LNCaP clone FGC (cell line): ENCODE results near the gene RUNX1.
A peak's percentile ranks its signal among the peaks of the same experiment; 100 is the strongest.

Experiments
- DNase-seq: peaks from one replicate; pipeline ENCODE4 v3.0.0-alpha.2; 2011; ENCODE audit warnings: low read depth
- H3K4me3 ChIP-seq: 2 replicates; pipeline ENCODE4 v1.5.1; 2011; ENCODE audit warnings: mild to moderate bottlenecking, low read depth, low read length, control low read depth
- TF ChIP-seq, protein P1 (sequence below): IDR thresholded peaks from 2 replicates; pipeline ENCODE4 v1.5.1; 2012; ENCODE audit warnings: mild to moderate bottlenecking; ENCODE audit not compliant: control insufficient read depth, insufficient read depth; ENCODE audit errors: extremely low read depth

Gene RUNX1

GRCh38 chr21:35052801-35053200, 3.7 kb upstream of the RUNX1 start:
- TF ChIP-seq, protein P1, sequence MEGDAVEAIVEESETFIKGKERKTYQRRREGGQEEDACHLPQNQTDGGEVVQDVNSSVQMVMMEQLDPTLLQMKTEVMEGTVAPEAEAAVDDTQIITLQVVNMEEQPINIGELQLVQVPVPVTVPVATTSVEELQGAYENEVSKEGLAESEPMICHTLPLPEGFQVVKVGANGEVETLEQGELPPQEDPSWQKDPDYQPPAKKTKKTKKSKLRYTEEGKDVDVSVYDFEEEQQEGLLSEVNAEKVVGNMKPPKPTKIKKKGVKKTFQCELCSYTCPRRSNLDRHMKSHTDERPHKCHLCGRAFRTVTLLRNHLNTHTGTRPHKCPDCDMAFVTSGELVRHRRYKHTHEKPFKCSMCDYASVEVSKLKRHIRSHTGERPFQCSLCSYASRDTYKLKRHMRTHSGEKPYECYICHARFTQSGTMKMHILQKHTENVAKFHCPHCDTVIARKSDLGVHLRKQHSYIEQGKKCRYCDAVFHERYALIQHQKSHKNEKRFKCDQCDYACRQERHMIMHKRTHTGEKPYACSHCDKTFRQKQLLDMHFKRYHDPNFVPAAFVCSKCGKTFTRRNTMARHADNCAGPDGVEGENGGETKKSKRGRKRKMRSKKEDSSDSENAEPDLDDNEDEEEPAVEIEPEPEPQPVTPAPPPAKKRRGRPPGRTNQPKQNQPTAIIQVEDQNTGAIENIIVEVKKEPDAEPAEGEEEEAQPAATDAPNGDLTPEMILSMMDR, result no peak
- no peak for DNase-seq
- H3K4me3 ChIP-seq, result no peak overlapping the region

- TF ChIP-seq, protein P1, result peak; percentile 47
- no peak overlapping the region for H3K4me3 ChIP-seq
- DNase-seq, result peak; percentile 36
These were observed 2.3 kb upstream of the RUNX1 start for GRCh38 chr21:35051287-35051818.

- no peak overlapping the region for H3K4me3 ChIP-seq
- TF ChIP-seq, protein P1, result no peak
- DNase-seq, result peak; percentile 14
These were observed 1.5 kb upstream of the RUNX1 start for GRCh38 chr21:35050348-35051286.

DNA sequence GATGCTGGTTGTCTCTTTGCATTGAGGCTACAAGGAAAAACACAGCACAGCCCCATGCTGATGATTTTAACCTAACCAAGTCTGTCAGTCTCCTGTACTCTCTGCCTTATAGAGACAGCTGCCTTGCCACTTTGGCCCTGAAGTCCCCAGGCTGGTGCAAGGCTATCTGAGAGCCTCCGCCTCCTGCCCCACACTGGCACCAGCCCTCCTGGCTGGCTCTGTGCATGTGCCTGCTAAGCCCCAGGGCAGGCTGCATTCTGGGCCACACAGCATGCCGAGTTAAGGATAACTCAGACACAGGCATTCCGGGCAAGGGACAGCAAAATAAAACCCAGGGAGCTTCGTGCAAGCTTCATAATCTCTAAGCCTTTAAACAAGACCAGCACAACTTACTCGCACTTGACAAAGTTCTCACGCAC, 910 bp downstream of the RUNX1 start:
- DNase-seq, result no peak
- no peak overlapping the region for H3K4me3 ChIP-seq
- TF ChIP-seq, protein P1, result no peak

- H3K4me3 ChIP-seq, result no peak overlapping the region
- TF ChIP-seq, protein P1, result no peak
- DNase-seq, result no peak
These were observed 2.2 kb downstream of the RUNX1 start for GRCh38 chr21:35046880-35047229.

GRCh38 chr21:35046263-35046624, 2.9 kb downstream of the RUNX1 start:
- no peak for DNase-seq
- H3K4me3 ChIP-seq, result no peak overlapping the region
- TF ChIP-seq, protein P1, result no peak
